ENCODE measurements around the gene GJA1.

- TF ChIP-seq CTCF (IDR thresholded peaks at IDR 0.05; ENCODE audit: insufficient read depth, low read length, poor library complexity, severe bottlenecking): no peak
- TF ChIP-seq EZH2phosphoT487 (conservative IDR thresholded peaks at IDR 0.05; ENCODE audit: low read length): no peak
Measured at GRCh38 chr6:121436960-121437850, 1.8 kb downstream of the GJA1 start.
